Erythroblast (primary cell): ENCODE results near the gene SIPA1L3.

Experiments used
- GATA1 ChIP-seq: IDR thresholded peaks from 2 replicates; pipeline ENCODE4 v1.6.1; 2011; ENCODE audit warnings: low read depth, mild to moderate bottlenecking, control low read depth, low read length, moderate library complexity
- POLR2A ChIP-seq: IDR thresholded peaks from 2 replicates; pipeline ENCODE4 v1.6.1; 2011; ENCODE audit warnings: mild to moderate bottlenecking, low read length

GRCh38 chr19:38203197-38203596, 296.2 kb downstream of the SIPA1L3 start:
- TF ChIP-seq POLR2A (no peak), GATA1 (no peak)
